Kidney (tissue), 14 donors: Measurements from ENCODE around the gene LIN28B. TPM values are rescaled to one million over a fixed set of nuclear protein-coding genes. Genes with fewer than 3 reads are reported as not detected.
"Not testable (repeated sequence)": the region's sequence is repeated elsewhere in the genome, so short reads cannot be mapped to it uniquely, and the experiment has no call there.

Source experiments
- DNase-seq, 5 donors: peaks; one replicate each; pipeline ENCODE4 v3.0.0-alpha.2; 2013 to 2020
- FAIRE-seq: peaks from 2 replicates; lab custom pipeline; 2012; peaks lifted over from hg19 to GRCh38; lab: Jason Lieb, UNC
- H3K27ac ChIP-seq, 2 donors: one replicate each; pipeline ENCODE4 v1.7.0; 2013; ENCODE audit warnings: low read depth in 2 of 2, low read length in 2 of 2, inconsistent platforms in 1 of 2
- H3K27me3 ChIP-seq: one replicate; pipeline ENCODE4 v1.7.1; 2013; ENCODE audit warnings: low read length, inconsistent platforms; ENCODE audit not compliant: control insufficient read depth, insufficient read depth
- H3K36me3 ChIP-seq, 3 donors: one replicate each; pipeline versions ENCODE4 v1.7.0 to v1.7.1; 2013; ENCODE audit warnings: low read length in 3 of 3, control low read depth in 1 of 3, inconsistent platforms in 1 of 3; ENCODE audit not compliant: insufficient read depth in 3 of 3, control insufficient read depth in 2 of 3
- H3K4me1 ChIP-seq, 3 donors: one replicate each; pipeline versions ENCODE4 v1.7.0 to v1.7.1; 2013; ENCODE audit warnings: low read length in 3 of 3, inconsistent platforms in 1 of 3, low read depth in 1 of 3; ENCODE audit not compliant: control insufficient read depth in 2 of 3, insufficient read depth in 2 of 3
- H3K4me3 ChIP-seq, 3 donors: one replicate each; pipeline versions ENCODE4 v1.7.0 to v1.8.1; 2013; ENCODE audit warnings: low read length in 3 of 3, control low read depth in 1 of 3, inconsistent platforms in 1 of 3
- H3K9ac ChIP-seq, 3 donors: one replicate each; pipeline versions ENCODE4 v1.7.0 to v1.7.1; 2013; ENCODE audit warnings: low read length in 3 of 3, control low read depth in 1 of 3, inconsistent platforms in 1 of 3
- H3K9me3 ChIP-seq, 3 donors: one replicate each; pipeline versions ENCODE4 v1.7.0 to v1.7.1; 2013; ENCODE audit warnings: low read length in 3 of 3, control low read depth in 1 of 3, inconsistent platforms in 1 of 3; ENCODE audit not compliant: control insufficient read depth in 2 of 3, insufficient read depth in 1 of 3
- CTCF ChIP-seq: IDR thresholded peaks from 3 replicates; pipeline ENCODE4 v1.5.1; 2012; ENCODE audit warnings: mild to moderate bottlenecking, moderate library complexity, borderline replicate concordance; ENCODE audit not compliant: insufficient read depth; ENCODE audit errors: extremely low read depth
- intact Hi-C: fragments of 100-400 bp; cut with DNase I; formaldehyde crosslinking; loops from one replicate; pipeline ENCODE4 v1.11.1; 2022
- polyA plus RNA-seq: library from polyadenylated mRNA; stranded (reverse); fragments of 350-450 nt; fragmentation: Illumina TruSeq; extraction: RNeasy Lipid Tissue Mini Kit (QIAGEN cat#74804); gene quantifications from one replicate; pipeline ENCODE4 v1.2.3, GENCODE V29; 2014; ENCODE audit warnings: low read depth, low replicate concordance; ENCODE audit not compliant: insufficient read depth
- total RNA-seq: library from RNA; stranded (reverse); fragmentation: NEBNext Ultra II Directional; extraction: Animal tissue kit (Norgen Biotek cat#: 25700); gene quantifications from one replicate; pipeline ENCODE4 v1.2.1, GENCODE V29; 2021
- donor health status: control.
- donor health status: control.
- donor health status: control.
- donor health status: control.
- donor health status: control.
- donor health status: DM: yes; HTN: yes; CAD: no.
- donor health status: Normal renal cell carcinoma (clear cell type).

LIN28B gene
- total and polyA plus RNA-seq, 2 donors from 2014 or later, result not detected

- no peaks in the 10 kb centered on the region for H3K4me1 ChIP-seq
- H3K9me3 ChIP-seq, result no peaks in the 10 kb centered on the region
- no peak overlapping the region for H3K9ac ChIP-seq
- TF ChIP-seq CTCF, result no peak
- no peak overlapping the region for H3K27ac ChIP-seq
- H3K27me3 ChIP-seq, result no peaks in the 10 kb centered on the region
- FAIRE-seq, result no peak
- intact Hi-C loops, result no loop called here
- DNase-seq, result peak in 1 of 5 donors; percentile 24
- H3K36me3 ChIP-seq, result no peaks in the 10 kb centered on the region
- H3K4me3 ChIP-seq, result no peak overlapping the region
Observed at GRCh38 chr6:104995989-104996617, 39.2 kb downstream of the LIN28B start.

DNA sequence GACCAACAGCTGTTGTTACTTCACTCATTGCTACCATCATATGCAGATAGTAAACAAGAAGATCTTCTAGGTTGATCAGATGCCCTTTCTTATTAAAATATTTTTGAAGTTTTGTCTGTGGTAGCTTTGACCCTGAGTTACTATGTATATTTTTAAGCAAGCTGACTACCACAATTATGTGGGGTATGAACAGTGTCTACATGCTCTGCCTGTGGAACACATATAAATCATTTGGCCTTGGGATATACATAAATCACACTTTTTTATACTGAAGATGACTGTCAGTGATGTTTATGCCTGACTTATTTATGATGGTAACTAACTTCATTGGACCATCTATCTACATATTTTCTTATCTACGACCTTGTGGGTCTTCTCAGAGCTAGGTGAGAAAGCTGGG is 44.2 kb downstream of the LIN28B start:
- Histone ChIP-seq H3K27ac (no peak overlapping the region), H3K27me3 (no peaks in the 10 kb centered on the region), H3K4me3 (no peak overlapping the region), H3K9ac (no peak overlapping the region), H3K36me3 (no peaks in the 10 kb centered on the region), H3K4me1 (no peaks in the 10 kb centered on the region), H3K9me3 (no peaks in the 10 kb centered on the region)
- DNase-seq (no peak), FAIRE-seq (no peak)
- intact Hi-C loops, result no loop called here
- no peak for TF ChIP-seq CTCF

DNA sequence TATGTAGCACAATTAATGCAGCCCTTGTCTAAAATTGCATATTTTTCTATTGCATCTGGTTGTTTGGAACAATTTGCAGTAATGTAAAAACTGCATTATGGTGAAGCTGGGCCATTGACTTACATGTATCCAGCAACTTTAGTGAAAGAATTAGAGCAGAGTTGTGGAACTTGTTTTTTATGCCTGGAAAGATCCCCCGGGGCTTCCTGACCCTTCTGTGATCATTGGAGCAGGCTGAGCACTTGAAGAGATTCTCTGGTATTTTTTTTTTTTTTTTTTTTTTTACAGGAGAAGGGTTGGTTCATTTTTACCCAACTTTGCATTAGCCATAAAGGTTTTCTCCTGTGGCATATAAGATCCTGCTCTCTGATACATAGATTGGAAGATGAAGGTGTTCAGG is 45.0 kb downstream of the LIN28B start:
- H3K4me1 ChIP-seq, result no peaks in the 10 kb centered on the region
- intact Hi-C loops, result no loop called here
- no peaks in the 10 kb centered on the region for H3K9me3 ChIP-seq
- H3K4me3 ChIP-seq, result no peak overlapping the region
- no peaks in the 10 kb centered on the region for H3K27me3 ChIP-seq
- FAIRE-seq (no peak), DNase-seq (peak in 3 of 5 donors; percentile 55 to 77 (median 60))
- H3K9ac ChIP-seq, result no peak overlapping the region
- no peak overlapping the region for H3K27ac ChIP-seq
- H3K36me3 ChIP-seq, result no peaks in the 10 kb centered on the region
- no peak for TF ChIP-seq CTCF

DNA sequence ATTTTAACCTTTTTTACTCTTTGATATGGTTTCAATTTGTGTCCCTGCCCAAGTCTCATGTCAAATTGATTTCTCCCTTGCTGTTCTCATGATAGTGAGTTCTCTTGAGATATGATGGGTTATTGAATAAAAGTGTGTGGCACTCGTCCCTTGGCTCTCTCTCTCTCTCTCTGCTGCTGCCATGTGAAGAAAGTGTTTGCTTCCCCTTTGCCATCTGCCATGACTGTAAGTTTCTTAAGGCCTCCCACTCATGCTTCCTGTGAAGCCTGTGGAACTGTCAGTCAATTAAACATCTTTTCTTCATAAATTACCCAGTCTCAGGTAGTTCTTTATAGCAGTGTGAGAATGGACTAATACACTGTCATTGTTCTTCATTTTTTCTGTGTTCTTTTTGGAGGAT is 48.5 kb downstream of the LIN28B start:
- Histone ChIP-seq H3K9me3 (no peaks in the 10 kb centered on the region), H3K4me1 (no peaks in the 10 kb centered on the region), H3K36me3 (no peaks in the 10 kb centered on the region), H3K9ac (no peak overlapping the region), H3K27me3 (no peaks in the 10 kb centered on the region), H3K4me3 (no peak overlapping the region), H3K27ac (no peak overlapping the region)
- TF ChIP-seq CTCF, result no peak
- FAIRE-seq, result no peak
- no peak for DNase-seq
- intact Hi-C loops, result no loop called here

- DNase-seq, H3K4me3 ChIP-seq, H3K27me3 ChIP-seq, H3K27ac ChIP-seq, H3K36me3 ChIP-seq, FAIRE-seq, intact Hi-C loops, H3K9ac ChIP-seq, H3K4me1 ChIP-seq, H3K9me3 ChIP-seq: not testable (repeated sequence)
Observed at GRCh38 chr6:105013459-105013858, 56.6 kb downstream of the LIN28B start.
